ENCODE data around the gene SYT1. TPM values are rescaled to one million over a fixed set of nuclear protein-coding genes. Genes with fewer than 3 reads are reported as not detected.
"Not testable (repeated sequence)": the region's sequence is repeated elsewhere in the genome, so short reads cannot be mapped to it uniquely, and the experiment has no call there.

The SYT1 gene
- total RNA-seq, 2 experiments from 2014 or later: not detected

DNA sequence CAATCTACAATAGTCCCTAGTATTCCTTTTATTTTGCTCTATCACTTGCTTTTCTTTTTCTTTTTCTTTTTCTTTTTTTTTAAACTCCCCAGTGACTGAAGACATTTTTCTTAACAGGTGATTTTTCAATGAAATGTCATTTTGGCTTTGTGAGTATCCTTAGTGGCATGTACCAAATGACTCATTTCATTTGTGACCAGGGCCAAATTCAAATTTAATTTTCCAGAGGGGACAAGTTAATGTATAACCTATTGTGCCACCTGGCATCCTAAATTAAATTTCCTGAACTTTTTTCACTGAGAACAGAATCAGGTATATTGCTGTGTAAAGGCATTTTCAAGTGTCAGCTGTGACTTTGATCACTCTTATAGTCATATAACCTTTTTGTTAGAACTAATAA lies 39.7 kb upstream of the SYT1 start:
- no peak overlapping the region for H3K27ac Mint-ChIP-seq
- H3K36me3 Mint-ChIP-seq (ENCODE audit: low read depth): no peaks in the 10 kb centered on the region
- H3K4me1 Mint-ChIP-seq (ENCODE audit: low read depth): no peaks in the 10 kb centered on the region
- DNase-seq: no peak
- intact Hi-C loops (cut with DNase I, micrococcal nuclease): no loop called here
- Histone ChIP-seq H3K4me3 (ENCODE audit: low read length) (no peak overlapping the region), H3K27me3 (ENCODE audit: control insufficient read depth in 1 of 2, insufficient read depth in 2 of 2, low read length in 2 of 2) (no peaks in the 10 kb centered on the region), H3K36me3 (ENCODE audit: insufficient read depth, low read length) (no peaks in the 10 kb centered on the region), H3K4me1 (ENCODE audit: insufficient read depth, low read length) (no peaks in the 10 kb centered on the region), H3K27ac (ENCODE audit: low read depth in 1 of 2, low read length in 2 of 2) (no peak overlapping the region), H3K9me3 (ENCODE audit: control insufficient read depth in 1 of 2, insufficient read depth in 1 of 2, low read length in 2 of 2) (no peaks in the 10 kb centered on the region)
- ChIA-PET CTCF (no interaction called here), POLR2A (no interaction called here)
- no peaks in the 10 kb centered on the region for H3K27me3 Mint-ChIP-seq
- H3K9me3 Mint-ChIP-seq: peaks cover 3% of the 10 kb centered on the region
- TF ChIP-seq CTCF (IDR thresholded peaks at IDR 0.05): no peak
- no peak for ATAC-seq (ENCODE audit: poor library complexity)
- no peak overlapping the region for H3K4me3 Mint-ChIP-seq

DNA sequence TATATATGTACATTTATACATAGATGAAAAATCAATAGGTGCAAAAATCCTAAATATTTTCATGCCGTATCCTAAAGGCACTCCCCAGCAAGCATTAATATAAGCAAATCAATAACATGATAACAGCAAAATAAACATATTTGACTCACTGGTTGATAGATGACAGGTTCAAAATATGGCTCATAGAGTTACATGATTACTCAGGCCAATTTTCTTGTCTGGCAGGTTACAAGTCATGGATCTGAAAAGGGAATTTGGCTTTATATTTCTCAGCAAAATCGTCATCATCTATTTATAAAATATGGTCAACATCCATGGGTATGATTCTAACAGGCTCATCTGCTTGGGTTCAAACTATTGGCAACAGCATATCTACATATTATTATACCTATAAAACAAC lies 34.9 kb upstream of the SYT1 start:
- H3K4me1 Mint-ChIP-seq (ENCODE audit: low read depth): no peaks in the 10 kb centered on the region
- H3K36me3 ChIP-seq (ENCODE audit: insufficient read depth, low read length): no peaks in the 10 kb centered on the region
- DNase-seq (no peak), ATAC-seq (ENCODE audit: poor library complexity) (no peak)
- H3K4me1 ChIP-seq (ENCODE audit: insufficient read depth, low read length): no peaks in the 10 kb centered on the region
- H3K27ac Mint-ChIP-seq: no peak overlapping the region
- H3K36me3 Mint-ChIP-seq (ENCODE audit: low read depth): no peaks in the 10 kb centered on the region
- H3K4me3 Mint-ChIP-seq: no peak overlapping the region
- no peaks in the 10 kb centered on the region for H3K27me3 ChIP-seq (ENCODE audit: control insufficient read depth in 1 of 2, insufficient read depth in 2 of 2, low read length in 2 of 2)
- POLR2A ChIA-PET: no interaction called here
- H3K9me3 Mint-ChIP-seq: peaks cover 6% of the 10 kb centered on the region
- CTCF ChIA-PET: no interaction called here
- TF ChIP-seq CTCF (IDR thresholded peaks at IDR 0.05): no peak
- peaks cover 0 to 5% of the 10 kb centered on the region in 2 experiments for H3K9me3 ChIP-seq (ENCODE audit: control insufficient read depth in 1 of 2, insufficient read depth in 1 of 2, low read length in 2 of 2)
- H3K27me3 Mint-ChIP-seq: no peaks in the 10 kb centered on the region
- intact Hi-C loops (cut with DNase I, micrococcal nuclease): no loop called here
- H3K4me3 ChIP-seq (ENCODE audit: low read length): no peak overlapping the region
- H3K27ac ChIP-seq (ENCODE audit: low read depth in 1 of 2, low read length in 2 of 2): no peak overlapping the region

DNA sequence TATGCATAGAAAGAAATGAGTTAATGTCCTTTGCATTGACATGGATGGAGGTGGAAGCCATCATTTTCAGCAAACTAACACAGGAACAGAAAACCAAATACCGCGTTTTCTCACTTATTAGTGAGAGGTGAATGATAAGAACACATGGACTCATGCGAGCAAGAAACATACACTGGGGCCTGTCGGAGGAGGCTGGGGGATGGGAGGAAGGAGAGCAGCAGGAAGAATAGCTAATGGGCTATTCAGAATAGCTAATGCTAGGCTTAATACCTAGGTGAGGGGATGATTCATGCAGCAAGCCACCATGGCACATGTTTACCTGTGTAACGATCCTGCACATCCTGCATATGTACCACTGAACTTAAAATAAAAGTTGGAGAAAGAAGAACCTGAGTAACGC lies 29.1 kb upstream of the SYT1 start:
- no peaks in the 10 kb centered on the region for H3K27me3 ChIP-seq (ENCODE audit: control insufficient read depth in 1 of 2, insufficient read depth in 2 of 2, low read length in 2 of 2)
- Mint-ChIP-seq H3K36me3 (ENCODE audit: low read depth) (no peaks in the 10 kb centered on the region), H3K9me3 (peaks cover 7% of the 10 kb centered on the region), H3K4me1 (ENCODE audit: low read depth) (no peaks in the 10 kb centered on the region), H3K27ac (no peak overlapping the region), H3K27me3 (no peaks in the 10 kb centered on the region), H3K4me3 (no peak overlapping the region)
- DNase-seq (no peak), ATAC-seq (ENCODE audit: poor library complexity) (no peak)
- TF ChIP-seq CTCF (IDR thresholded peaks at IDR 0.05): no peak
- no peaks in the 10 kb centered on the region for H3K4me1 ChIP-seq (ENCODE audit: insufficient read depth, low read length)
- H3K36me3 ChIP-seq (ENCODE audit: insufficient read depth, low read length): no peaks in the 10 kb centered on the region
- ChIA-PET CTCF (no interaction called here), POLR2A (no interaction called here)
- H3K27ac ChIP-seq (ENCODE audit: low read depth in 1 of 2, low read length in 2 of 2): no peak overlapping the region
- intact Hi-C loops (cut with DNase I, micrococcal nuclease): no loop called here
- no peak overlapping the region for H3K4me3 ChIP-seq (ENCODE audit: low read length)
- H3K9me3 ChIP-seq (ENCODE audit: control insufficient read depth in 1 of 2, insufficient read depth in 1 of 2, low read length in 2 of 2): peaks cover 0 to 8% of the 10 kb centered on the region in 2 experiments

DNA sequence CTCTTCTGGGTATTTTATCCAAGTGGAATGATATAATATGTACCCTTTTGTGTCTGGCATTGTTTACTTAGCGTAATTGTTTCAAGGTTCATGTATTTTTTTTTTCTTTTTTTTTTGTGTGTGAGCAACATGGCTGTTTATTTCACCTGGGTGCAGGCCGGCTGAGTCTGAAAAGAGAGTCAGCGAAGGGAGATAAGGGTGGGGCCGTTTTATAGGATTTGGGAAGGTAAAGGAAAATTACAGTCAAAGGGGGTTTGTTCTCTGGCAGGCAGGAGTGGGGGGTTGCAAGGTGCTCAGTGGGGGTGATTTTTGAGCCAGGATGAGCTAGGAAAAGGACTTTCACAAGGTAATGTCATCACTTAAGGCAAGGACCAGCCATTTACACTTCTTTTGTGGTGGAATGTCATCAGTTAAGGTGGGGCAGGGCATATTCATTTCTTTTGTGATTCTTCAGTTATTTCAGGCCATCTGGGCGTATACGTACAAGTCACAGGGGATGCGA lies 24.0 kb upstream of the SYT1 start:
- H3K4me1 ChIP-seq (ENCODE audit: insufficient read depth, low read length); H3K27ac Mint-ChIP-seq; H3K9me3 ChIP-seq (ENCODE audit: control insufficient read depth in 1 of 2, insufficient read depth in 1 of 2, low read length in 2 of 2); H3K4me1 Mint-ChIP-seq (ENCODE audit: low read depth); H3K36me3 ChIP-seq (ENCODE audit: insufficient read depth, low read length); DNase-seq; H3K27ac ChIP-seq (ENCODE audit: low read depth in 1 of 2, low read length in 2 of 2); H3K27me3 Mint-ChIP-seq; CTCF ChIA-PET; intact Hi-C loops (cut with DNase I, micrococcal nuclease); H3K4me3 ChIP-seq (ENCODE audit: low read length); H3K9me3 Mint-ChIP-seq; POLR2A ChIA-PET; H3K36me3 Mint-ChIP-seq (ENCODE audit: low read depth); H3K27me3 ChIP-seq (ENCODE audit: control insufficient read depth in 1 of 2, insufficient read depth in 2 of 2, low read length in 2 of 2); H3K4me3 Mint-ChIP-seq; ATAC-seq (ENCODE audit: poor library complexity): not testable (repeated sequence)
